ENCODE results near the gene KCNK10.

KCNK10 gene

GRCh38 chr14:88346048-88346639 is 23.1 kb upstream of the KCNK10 start:
- Histone ChIP-seq H4K20me1 (ENCODE audit: low read depth, low read length) (no peaks in the 10 kb centered on the region), H3K9me2 (replicated peaks; ENCODE audit: insufficient read depth, low read length) (no peaks in the 10 kb centered on the region), H3K36me3 (ENCODE audit: low read length) (no peaks in the 10 kb centered on the region), H3K9me3 (ENCODE audit: insufficient read depth, low read length) (no peaks in the 10 kb centered on the region), H3F3A (ENCODE audit: insufficient read depth) (no peaks in the 10 kb centered on the region), H3K27me3 (ENCODE audit: low read length) (no peaks in the 10 kb centered on the region), H3K79me2 (ENCODE audit: insufficient read depth, low read length) (no peaks in the 10 kb centered on the region), H3K4me3 (ENCODE audit: insufficient read depth, low read length, poor library complexity, severe bottlenecking) (no peak overlapping the region), H3K27ac (ENCODE audit: low read depth, low read length) (no peak overlapping the region), H3K4me2 (ENCODE audit: low read depth, low read length, poor library complexity, severe bottlenecking) (no peak overlapping the region), H3K9ac (ENCODE audit: low read length) (no peak overlapping the region), H2AFZ (ENCODE audit: low read depth, low read length, severe bottlenecking) (no peak overlapping the region)
- TF ChIP-seq CTCF (IDR thresholded peaks at IDR 0.05; ENCODE audit: insufficient read depth, low read length, poor library complexity, severe bottlenecking): no peak
- no peak for TF ChIP-seq EZH2phosphoT487 (conservative IDR thresholded peaks at IDR 0.05; ENCODE audit: low read length)

GRCh38 chr14:88342980-88343379 is 19.9 kb upstream of the KCNK10 start:
- H2AFZ ChIP-seq (ENCODE audit: low read depth, low read length, severe bottlenecking): no peak overlapping the region
- no peaks in the 10 kb centered on the region for H3F3A ChIP-seq (ENCODE audit: insufficient read depth)
- no peak overlapping the region for H3K27ac ChIP-seq (ENCODE audit: low read depth, low read length)
- H3K4me3 ChIP-seq (ENCODE audit: insufficient read depth, low read length, poor library complexity, severe bottlenecking): no peak overlapping the region
- H3K27me3 ChIP-seq (ENCODE audit: low read length): no peaks in the 10 kb centered on the region
- no peak for TF ChIP-seq EZH2phosphoT487 (conservative IDR thresholded peaks at IDR 0.05; ENCODE audit: low read length)
- TF ChIP-seq CTCF (IDR thresholded peaks at IDR 0.05; ENCODE audit: insufficient read depth, low read length, poor library complexity, severe bottlenecking): no peak
- no peak overlapping the region for H3K9ac ChIP-seq (ENCODE audit: low read length)
- H3K36me3 ChIP-seq (ENCODE audit: low read length): no peaks in the 10 kb centered on the region
- no peaks in the 10 kb centered on the region for H3K79me2 ChIP-seq (ENCODE audit: insufficient read depth, low read length)
- no peaks in the 10 kb centered on the region for H3K9me3 ChIP-seq (ENCODE audit: insufficient read depth, low read length)
- no peak overlapping the region for H3K4me2 ChIP-seq (ENCODE audit: low read depth, low read length, poor library complexity, severe bottlenecking)
- H4K20me1 ChIP-seq (ENCODE audit: low read depth, low read length): no peaks in the 10 kb centered on the region
- no peaks in the 10 kb centered on the region for H3K9me2 ChIP-seq (replicated peaks; ENCODE audit: insufficient read depth, low read length)

- no peaks in the 10 kb centered on the region for H4K20me1 ChIP-seq (ENCODE audit: low read depth, low read length)
- no peaks in the 10 kb centered on the region for H3K9me2 ChIP-seq (replicated peaks; ENCODE audit: insufficient read depth, low read length)
- H3K9ac ChIP-seq (ENCODE audit: low read length): no peak overlapping the region
- no peak overlapping the region for H3K4me3 ChIP-seq (ENCODE audit: insufficient read depth, low read length, poor library complexity, severe bottlenecking)
- no peaks in the 10 kb centered on the region for H3K79me2 ChIP-seq (ENCODE audit: insufficient read depth, low read length)
- H3K9me3 ChIP-seq (ENCODE audit: insufficient read depth, low read length): no peaks in the 10 kb centered on the region
- TF ChIP-seq CTCF (IDR thresholded peaks at IDR 0.05; ENCODE audit: insufficient read depth, low read length, poor library complexity, severe bottlenecking): no peak
- no peak for TF ChIP-seq EZH2phosphoT487 (conservative IDR thresholded peaks at IDR 0.05; ENCODE audit: low read length)
- no peaks in the 10 kb centered on the region for H3K27me3 ChIP-seq (ENCODE audit: low read length)
- H2AFZ ChIP-seq (ENCODE audit: low read depth, low read length, severe bottlenecking): no peak overlapping the region
- no peak overlapping the region for H3K27ac ChIP-seq (ENCODE audit: low read depth, low read length)
- H3F3A ChIP-seq (ENCODE audit: insufficient read depth): no peaks in the 10 kb centered on the region
- H3K4me2 ChIP-seq (ENCODE audit: low read depth, low read length, poor library complexity, severe bottlenecking): no peak overlapping the region
- no peaks in the 10 kb centered on the region for H3K36me3 ChIP-seq (ENCODE audit: low read length)
Measured at GRCh38 chr14:88340357-88340756, 17.3 kb upstream of the KCNK10 start.
